T-cell (primary cell): Measurements from ENCODE around the gene NR4A1. TPM values are rescaled to one million over a fixed set of nuclear protein-coding genes. Genes with fewer than 3 reads are reported as not detected.

Experiments
- ATAC-seq, 4 experiments: fragments of 200-7000 bp in 3 of 4; fragments of 150-1000 bp in 1 of 4; cut with Tn5 transposase; replicated peaks in 1 of 4; 1 replicate in 3 of 4; 2 replicates in 1 of 4; pipeline ENCODE4 v1.10.0; 2021; ENCODE audit warnings: moderate library complexity in 3 of 4, mild to moderate bottlenecking in 2 of 4, moderate number of reproducible peaks in 1 of 4
- CTCF ChIA-PET, 2 donors: fragments of 300-600 bp; sonication (Branson Sonifier 250); formaldehyde crosslinking; loops; one replicate each; lab custom pipeline; 2022; ENCODE audit warnings: antibody characterized with exemption in 2 of 2; lab: Charles Lee
- POLR2A ChIA-PET, 2 donors: fragments of 300-600 bp; sonication (Branson Sonifier 250); formaldehyde crosslinking; loops; one replicate each; lab custom pipeline; 2022; ENCODE audit warnings: antibody characterized with exemption in 2 of 2; lab: Charles Lee
- DNase-seq, 35 experiments: peaks; one replicate each; pipeline versions ENCODE4 v3.0.0 to v3.0.0-alpha.2; 2013 to 2023
- H3K27ac ChIP-seq: one replicate; pipeline ENCODE4 v1.5.1; 2013; ENCODE audit warnings: low read length
- H3K27me3 ChIP-seq, 2 experiments: replicated peaks in 1 of 2; 1 replicate in 1 of 2; 2 replicates in 1 of 2; pipeline versions ENCODE4 v1.6.1 to v1.7.0; 2013; ENCODE audit warnings: low read length in 1 of 2, mixed read lengths in 1 of 2; ENCODE audit not compliant: control insufficient read depth in 2 of 2, insufficient read depth in 2 of 2; ENCODE audit errors: extremely low read depth in 1 of 2
- H3K36me3 ChIP-seq, 2 donors: 1 replicate in 1 of 2; 2 replicates in 1 of 2; pipeline versions ENCODE4 v1.6.1 to v1.7.0; 2013; ENCODE audit warnings: low read length in 1 of 2; ENCODE audit not compliant: control insufficient read depth in 2 of 2, insufficient read depth in 1 of 2; ENCODE audit errors: extremely low read depth in 1 of 2
- H3K4me1 ChIP-seq, 2 experiments: 1 replicate in 1 of 2; 2 replicates in 1 of 2; pipeline versions ENCODE4 v1.6.1 to v1.7.0; 2013; ENCODE audit warnings: low read length in 2 of 2, mixed read lengths in 1 of 2; ENCODE audit not compliant: insufficient read depth in 2 of 2, control insufficient read depth in 1 of 2; ENCODE audit errors: extremely low read depth in 1 of 2
- H3K4me3 ChIP-seq, 2 donors: 1 replicate in 1 of 2; 2 replicates in 1 of 2; pipeline versions ENCODE4 v1.5.1 to v1.7.0; 2013; ENCODE audit warnings: mild to moderate bottlenecking in 2 of 2, low read length in 1 of 2, moderate library complexity in 1 of 2; ENCODE audit not compliant: control insufficient read depth in 1 of 2; ENCODE audit errors: extremely low read depth in 1 of 2
- H3K9me3 ChIP-seq: 2 replicates; pipeline ENCODE4 v1.7.0; 2013
- H3K27ac Mint-ChIP-seq, 2 donors: one replicate each; pipeline ENCODE4 v1.8.0; 2020 to 2021; ENCODE audit warnings: mild to moderate bottlenecking in 2 of 2, mixed read lengths in 2 of 2
- H3K27me3 Mint-ChIP-seq, 2 donors: one replicate each; pipeline ENCODE4 v1.8.0; 2021 to 2022; ENCODE audit warnings: mixed read lengths in 2 of 2
- H3K36me3 Mint-ChIP-seq: one replicate; pipeline ENCODE4 v1.8.0; 2021; ENCODE audit warnings: mixed read lengths
- H3K4me1 Mint-ChIP-seq, 3 donors: one replicate each; pipeline ENCODE4 v1.8.0; 2020 to 2022; ENCODE audit warnings: mixed read lengths in 3 of 3, mild to moderate bottlenecking in 1 of 3
- H3K4me3 Mint-ChIP-seq, 3 donors: one replicate each; pipeline ENCODE4 v1.8.0; 2020 to 2022; ENCODE audit warnings: mild to moderate bottlenecking in 3 of 3, mixed read lengths in 3 of 3, moderate library complexity in 3 of 3
- H3K9me3 Mint-ChIP-seq, 3 donors: one replicate each; pipeline ENCODE4 v1.8.0; 2020 to 2022; ENCODE audit warnings: mixed read lengths in 3 of 3
- WGBS: methylation state at CpG from one replicate; pipeline ENCODE4 v1.1.5; 2013; ENCODE audit warnings: missing lambda C conversion rate; ENCODE audit not compliant: insufficient coverage; 5-methylcytosine and 5-hydroxymethylcytosine counted together
- total RNA-seq, 35 experiments: library from RNA in 6 of 35; stranded (reverse) in 6 of 35; fragments of 120-200 nt in 1 of 35; gene quantifications; one replicate each; pipeline versions ENCODE4 v1.2.1 to v1.2.4 and lab custom pipeline; 2013 to 2026

The NR4A1 gene
- total RNA-seq, 5 donors from 2014 or later (not counting 1 experiment from before 2014, with no cell fraction given), result 5.9 to 103 (median 7.3) TPM

DNA sequence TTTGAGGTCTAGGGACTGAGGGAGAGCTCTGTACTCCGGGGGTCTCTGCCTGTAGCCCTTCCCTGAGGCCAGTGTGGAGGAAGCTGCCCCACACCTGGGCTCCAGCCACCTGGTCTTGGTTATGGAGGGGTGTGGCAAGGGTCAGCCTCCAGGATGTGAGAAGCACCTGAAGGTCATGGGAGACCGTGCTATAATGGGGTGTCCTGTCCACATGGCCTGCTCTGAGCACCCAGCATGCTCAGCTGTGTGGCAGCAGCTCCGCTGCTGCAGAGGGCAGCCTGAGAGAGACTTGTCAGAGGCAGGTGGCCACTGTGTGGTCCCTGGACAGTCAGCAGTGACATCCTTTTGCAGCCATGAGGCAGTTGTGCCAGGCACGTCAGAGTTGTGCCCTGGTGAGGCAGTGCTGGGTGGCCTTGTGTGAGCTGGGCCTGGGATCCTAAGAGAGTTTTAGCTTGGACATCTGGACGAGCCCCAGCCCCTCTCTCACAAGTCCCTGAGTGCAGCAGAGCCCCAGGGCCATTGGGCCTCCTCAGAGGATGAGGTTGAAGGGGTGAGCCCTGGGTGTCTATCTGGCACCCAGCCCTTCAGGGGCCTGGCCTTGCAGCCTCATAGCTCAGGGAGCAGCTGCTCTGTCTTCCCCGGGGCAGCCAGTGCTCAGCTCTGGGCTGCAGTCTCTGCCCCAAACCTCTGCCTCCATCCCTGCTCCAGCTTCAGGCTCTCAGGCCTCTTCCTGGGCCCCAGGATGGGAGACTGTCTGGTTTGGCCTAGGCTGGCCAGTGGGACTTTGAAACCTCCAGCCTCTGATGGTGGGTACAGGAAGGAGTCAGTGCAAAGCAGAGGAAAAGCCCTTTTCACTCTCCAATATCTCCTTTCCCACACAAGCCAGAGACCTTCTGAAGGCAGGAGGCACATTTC lies 11.2 kb downstream of the NR4A1 start:
- no peaks in the 10 kb centered on the region for H3K4me1 Mint-ChIP-seq
- POLR2A ChIA-PET, result no interaction called here
- WGBS, result 83% methylated on average over 5 of the region's 6 CpGs

DNA sequence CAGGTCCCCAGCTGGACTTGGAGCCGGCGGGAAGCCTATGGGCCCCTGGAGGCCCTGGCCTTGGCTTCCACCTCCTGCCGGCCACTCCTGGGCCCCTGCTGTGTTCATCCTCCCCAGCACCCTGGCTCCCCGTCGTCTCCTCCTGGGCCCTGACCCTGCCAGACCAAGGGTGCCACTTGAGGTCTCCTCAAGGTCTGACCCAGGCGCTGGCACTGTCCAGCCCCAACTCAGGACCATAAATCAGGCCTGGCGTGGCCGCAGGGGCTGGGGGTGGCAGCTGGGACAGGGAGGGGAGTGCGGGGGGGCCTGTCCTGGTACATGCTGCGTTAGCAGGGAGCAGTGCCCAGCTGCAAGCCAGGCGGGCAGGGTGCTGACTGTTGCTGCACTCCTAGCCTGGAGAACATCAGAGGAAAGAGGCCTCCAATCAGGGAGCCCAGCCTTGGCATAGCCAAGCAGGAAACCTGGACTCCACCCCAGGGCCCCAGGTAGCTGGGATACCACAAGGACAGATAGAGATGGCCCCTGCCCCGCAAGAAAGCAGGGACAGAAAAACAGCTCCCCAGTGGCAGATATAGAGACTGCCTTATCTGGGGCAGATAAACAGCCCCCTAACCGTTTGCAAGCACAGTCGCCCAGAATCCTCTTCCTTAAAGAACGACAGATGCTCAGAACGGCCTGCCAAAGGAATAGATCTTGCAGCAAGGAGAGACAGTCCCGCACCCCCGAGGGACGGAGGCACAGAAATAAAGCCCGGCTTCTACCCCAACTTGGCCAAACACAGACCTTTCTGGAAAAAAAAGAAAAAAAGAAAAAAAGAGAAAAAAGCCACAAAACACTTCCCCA lies 12.1 kb downstream of the NR4A1 start:
- POLR2A ChIA-PET, result no interaction called here
- H3K4me3 Mint-ChIP-seq, result no peak overlapping the region
- Histone ChIP-seq H3K27ac (no peak overlapping the region), H3K9me3 (no peaks in the 10 kb centered on the region), H3K36me3 (peaks cover 0 to 4% of the 10 kb centered on the region in 2 donors), H3K4me3 (no peak overlapping the region), H3K4me1 (no peaks in the 10 kb centered on the region), H3K27me3 (peaks cover 0 to 21% of the 10 kb centered on the region in 2 experiments)
- H3K4me1 Mint-ChIP-seq, result no peaks in the 10 kb centered on the region
- no peak overlapping the region for H3K27ac Mint-ChIP-seq
- DNase-seq, result no peak
- H3K9me3 Mint-ChIP-seq, result no peaks in the 10 kb centered on the region
- H3K36me3 Mint-ChIP-seq, result peaks cover under 1% of the 10 kb centered on the region
- ATAC-seq, result no peak
- peaks cover 0 to 9% of the 10 kb centered on the region in 2 donors for H3K27me3 Mint-ChIP-seq
- 90% methylated on average over 12 of the region's 20 CpGs for WGBS
- CTCF ChIA-PET, result interaction anchor here in 1 of 2 donors (1.1 kb wide), 1 partner anchor 38 kb away, joined by 3 read pairs; no protein-coding TSS in a partner anchor

More for the DNA sequence above, 11.2 kb downstream of the NR4A1 start:
- no peaks in the 10 kb centered on the region for H3K4me1 ChIP-seq
- no peak overlapping the region for H3K27ac ChIP-seq
- no peak overlapping the region for H3K4me3 ChIP-seq
- DNase-seq (no peak), ATAC-seq (no peak)
- peaks cover 0 to 21% of the 10 kb centered on the region in 2 experiments for H3K27me3 ChIP-seq
- H3K9me3 ChIP-seq, result no peaks in the 10 kb centered on the region
- Mint-ChIP-seq H3K27me3 (peaks cover 0 to 9% of the 10 kb centered on the region in 2 donors), H3K36me3 (peaks cover 4% of the 10 kb centered on the region), H3K4me3 (no peak overlapping the region), H3K9me3 (no peaks in the 10 kb centered on the region), H3K27ac (no peak overlapping the region)
- peaks cover 0 to 6% of the 10 kb centered on the region in 2 donors for H3K36me3 ChIP-seq
- CTCF ChIA-PET, result interaction anchor here in 1 of 2 donors (0.6 kb wide), 1 partner anchor 37 kb away, joined by 3 read pairs; no protein-coding TSS in a partner anchor

DNA sequence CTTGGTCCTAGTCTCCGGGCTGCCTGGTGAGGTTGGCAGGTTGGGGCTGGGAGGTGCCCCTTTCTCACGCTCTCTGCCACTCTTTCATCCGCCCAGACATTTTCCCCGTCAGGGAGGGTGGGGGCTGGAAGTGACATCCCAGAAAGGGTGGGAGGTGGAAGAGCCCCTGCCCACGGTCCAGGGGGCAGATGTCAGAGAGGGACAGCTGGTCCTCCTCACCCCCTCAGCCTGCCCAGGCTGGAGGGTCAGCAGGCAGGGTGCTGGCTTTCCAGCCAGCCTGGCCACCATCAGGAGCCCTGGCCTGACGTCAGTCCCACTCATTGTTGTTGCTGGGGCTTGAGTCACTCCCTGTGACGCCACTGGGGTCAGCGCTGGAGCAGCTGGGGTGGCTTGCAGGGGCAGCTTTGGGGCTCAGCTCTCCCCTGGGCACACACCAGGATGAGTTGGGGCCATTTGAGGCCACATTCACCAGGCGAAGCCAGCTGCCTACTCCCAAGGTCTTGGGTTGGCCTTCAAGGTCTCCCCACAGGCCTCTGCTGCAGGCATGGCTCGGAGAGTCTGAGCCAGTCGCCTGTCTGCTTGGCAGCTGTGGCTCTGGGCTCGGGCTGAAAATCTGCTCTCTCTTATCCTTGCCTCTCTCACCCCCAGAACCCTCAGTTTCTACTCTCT lies 12.9 kb downstream of the NR4A1 start:
- 82% methylated on average over 7 of the region's 12 CpGs for WGBS
- no peaks in the 10 kb centered on the region for H3K9me3 ChIP-seq
- ATAC-seq, result no peak
- peaks cover 0 to 9% of the 10 kb centered on the region in 2 donors for H3K27me3 Mint-ChIP-seq
- no peak overlapping the region for H3K4me3 Mint-ChIP-seq
- peaks cover under 1 to 3% of the 10 kb centered on the region in 2 experiments for H3K4me1 ChIP-seq
- no peak overlapping the region for H3K27ac ChIP-seq
- peaks cover 0 to 21% of the 10 kb centered on the region in 2 experiments for H3K27me3 ChIP-seq
- H3K9me3 Mint-ChIP-seq, result no peaks in the 10 kb centered on the region
- ChIA-PET CTCF (interaction anchor here (0.7 to 1.2 kb wide), 4 partner anchors 17 to 66 kb away, joined by 3 to 7 read pairs (median 5); no protein-coding TSS in a partner anchor), POLR2A (no interaction called here)
- no peaks in the 10 kb centered on the region for H3K36me3 Mint-ChIP-seq
- H3K4me1 Mint-ChIP-seq, result peaks cover 1 to 3% (median 3%) of the 10 kb centered on the region in 3 donors
- no peak overlapping the region for H3K27ac Mint-ChIP-seq
- no peak overlapping the region for H3K4me3 ChIP-seq
- H3K36me3 ChIP-seq, result no peaks in the 10 kb centered on the region
- no peak for DNase-seq

DNA sequence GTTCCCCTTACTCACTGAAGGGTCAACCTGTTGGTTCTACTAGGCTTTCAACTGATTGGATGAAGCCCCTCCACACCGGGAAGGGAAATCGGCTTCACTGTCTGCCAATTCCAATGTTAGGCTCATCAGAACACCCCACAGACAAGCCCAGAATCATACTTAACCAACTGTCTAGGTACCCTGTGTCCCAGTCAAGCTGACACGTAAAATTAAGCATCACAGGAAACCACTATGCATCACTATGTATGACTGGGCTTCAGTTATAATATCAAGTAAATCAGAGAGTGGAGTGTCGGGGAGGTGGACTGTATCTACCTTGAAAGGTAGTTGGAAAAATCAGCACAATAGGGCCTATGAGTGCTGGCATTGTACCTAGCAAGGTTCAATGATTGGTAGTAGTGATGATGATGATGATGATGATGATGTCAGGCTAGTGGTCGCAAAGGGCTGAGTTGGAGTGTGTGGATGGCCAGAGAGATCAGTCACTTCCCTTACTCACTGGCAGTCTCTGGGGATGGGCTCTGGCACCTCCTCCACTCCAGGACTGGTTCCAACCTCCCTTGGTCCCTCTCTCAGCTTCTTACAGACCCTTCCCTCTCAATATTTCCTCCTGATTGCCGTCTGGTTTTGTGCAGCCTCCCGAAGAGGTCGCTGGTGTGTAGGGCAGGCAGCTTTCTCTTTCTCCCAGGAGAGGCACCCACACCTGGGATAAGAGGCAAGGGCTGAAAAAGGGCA lies 15.3 kb downstream of the NR4A1 start:
- Histone ChIP-seq H3K4me1 (peaks cover 13 to 22% of the 10 kb centered on the region in 2 experiments), H3K9me3 (no peaks in the 10 kb centered on the region), H3K27ac (no peak overlapping the region), H3K36me3 (no peaks in the 10 kb centered on the region), H3K27me3 (peaks cover 0 to 21% of the 10 kb centered on the region in 2 experiments), H3K4me3 (no peak overlapping the region)
- Mint-ChIP-seq H3K27ac (no peak overlapping the region), H3K36me3 (no peaks in the 10 kb centered on the region), H3K9me3 (no peaks in the 10 kb centered on the region), H3K27me3 (peaks cover 0 to 9% of the 10 kb centered on the region in 2 donors), H3K4me1 (peaks cover 21 to 24% (median 23%) of the 10 kb centered on the region in 3 donors), H3K4me3 (no peak overlapping the region)
- DNase-seq (no peak), ATAC-seq (no peak)
- POLR2A ChIA-PET, result no interaction called here
- CTCF ChIA-PET, result interaction anchor here (0.6 to 8.7 kb wide), 5 partner anchors 15 to 42 kb away, joined by 3 to 116 read pairs (median 4); partner anchors contain the start of gene NR4A1 (in 1 of the 2)
- 61% methylated on average over 3 of the region's 8 CpGs for WGBS

DNA sequence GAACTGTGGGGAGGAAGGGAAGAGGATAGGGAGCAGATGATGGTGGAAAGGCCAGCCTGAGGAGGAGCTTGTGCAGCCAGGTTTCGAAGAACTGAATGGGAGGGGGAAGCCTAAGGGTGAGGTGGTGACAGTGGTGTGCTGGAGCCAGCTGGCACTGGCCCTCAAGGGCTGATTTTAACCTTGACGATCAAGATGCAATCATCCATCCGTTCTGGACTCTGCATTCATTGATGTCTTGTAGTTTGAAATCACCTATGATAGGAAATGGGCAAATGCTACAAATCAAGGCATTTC lies 15.8 kb downstream of the NR4A1 start:
- peaks cover 0 to 21% of the 10 kb centered on the region in 2 experiments for H3K27me3 ChIP-seq
- no peak overlapping the region for H3K4me3 ChIP-seq
- no peaks in the 10 kb centered on the region for H3K9me3 ChIP-seq
- peaks cover 13 to 23% of the 10 kb centered on the region in 2 experiments for H3K4me1 ChIP-seq
- H3K27me3 Mint-ChIP-seq, result peaks cover 0 to 9% of the 10 kb centered on the region in 2 donors
- H3K9me3 Mint-ChIP-seq, result no peaks in the 10 kb centered on the region
- H3K4me3 Mint-ChIP-seq, result no peak overlapping the region
- H3K27ac Mint-ChIP-seq, result no peak overlapping the region
- 100% methylated on average over 3 of the region's 3 CpGs for WGBS
- DNase-seq, result no peak
- POLR2A ChIA-PET, result interaction anchor here in 1 of 2 donors (0.7 kb wide), 1 partner anchor 10 kb away, joined by 5 read pairs; no protein-coding TSS in a partner anchor
- H3K27ac ChIP-seq, result no peak overlapping the region
- no peaks in the 10 kb centered on the region for H3K36me3 Mint-ChIP-seq
- no peak for ATAC-seq
- CTCF ChIA-PET, result interaction anchor here (0.6 to 8.7 kb wide), 5 partner anchors 15 to 42 kb away, joined by 3 to 116 read pairs (median 4); partner anchors contain the start of gene NR4A1 (in 1 of the 2)
- peaks cover 0 to under 1% of the 10 kb centered on the region in 2 donors for H3K36me3 ChIP-seq
- H3K4me1 Mint-ChIP-seq, result peaks cover 25 to 28% (median 26%) of the 10 kb centered on the region in 3 donors
